PC-3 (cell line): ENCODE results near the gene IRF3. TPM values are rescaled to one million over a fixed set of nuclear protein-coding genes. Genes with fewer than 3 reads are reported as not detected.

Experiments used
- ATAC-seq: fragments of 200-7000 bp; cut with Tn5 transposase; 2 replicates; pipeline ENCODE4 v1.9.1; 2020; ENCODE audit warnings: mild to moderate bottlenecking, moderate library complexity
- BruUV-seq: library from RNA; stranded (reverse); fragments of 400-500 nt; replicated peaks from 2 replicates; lab custom pipeline; 2021; lab: Mats Ljungman, UMichigan
- CTCF ChIA-PET: fragments of 300-600 bp; sonication (Branson Sonifier 250); formaldehyde crosslinking; loops from one replicate; lab custom pipeline; 2022; ENCODE audit warnings: antibody characterized with exemption; lab: Charles Lee
- POLR2A ChIA-PET: fragments of 300-600 bp; sonication (Branson Sonifier 250); formaldehyde crosslinking; loops from one replicate; lab custom pipeline; 2022; ENCODE audit warnings: antibody characterized with exemption; ENCODE audit not compliant: unreplicated experiment; lab: Charles Lee
- DNase-seq: peaks from one replicate; pipeline ENCODE4 v3.0.0-alpha.2; 2015
- H2AFZ ChIP-seq: fragments of 300-600 bp; sonication (generic); 2 replicates; pipeline ENCODE4 v1.6.0; 2016; ENCODE audit warnings: antibody characterized with exemption, low read length
- H3F3A ChIP-seq: fragments of 300-600 bp; sonication (generic); one replicate; pipeline ENCODE4 v1.6.0; 2017; ENCODE audit warnings: antibody characterized with exemption, low read length, control low read depth, mild to moderate bottlenecking; ENCODE audit not compliant: unreplicated experiment
- H3K27ac ChIP-seq: fragments of 300-600 bp; sonication (generic); 2 replicates; pipeline ENCODE4 v1.5.1; 2016; ENCODE audit warnings: mild to moderate bottlenecking, low read length
- H3K27me3 ChIP-seq: fragments of 300-600 bp; sonication (generic); 2 replicates; pipeline ENCODE4 v1.6.1; 2016; ENCODE audit warnings: low read length, mixed read lengths
- H3K36me3 ChIP-seq: fragments of 300-600 bp; sonication (generic); 2 replicates; pipeline ENCODE4 v1.6.1; 2016; ENCODE audit warnings: low read depth, mixed run types, low read length, mixed read lengths
- H3K4me1 ChIP-seq: fragments of 300-600 bp; sonication (generic); 2 replicates; pipeline ENCODE4 v1.5.1; 2016; ENCODE audit warnings: low read length; ENCODE audit not compliant: insufficient read depth
- H3K4me2 ChIP-seq: fragments of 300-600 bp; sonication (generic); 2 replicates; pipeline ENCODE4 v1.6.0; 2016; ENCODE audit warnings: low read length
- H3K4me3 ChIP-seq: fragments of 300-600 bp; sonication (generic); 2 replicates; pipeline ENCODE4 v1.5.1; 2016; ENCODE audit warnings: mild to moderate bottlenecking, low read length, mixed read lengths
- H3K79me2 ChIP-seq: fragments of 300-600 bp; sonication (generic); 2 replicates; pipeline ENCODE4 v1.6.1; 2017; ENCODE audit warnings: low read length, mixed read lengths
- H3K9ac ChIP-seq: fragments of 300-600 bp; sonication (generic); 2 replicates; pipeline ENCODE4 v1.6.0; 2016; ENCODE audit warnings: mild to moderate bottlenecking, low read length
- H3K9me2 ChIP-seq: fragments of 300-600 bp; sonication (generic); replicated peaks from 2 replicates; pipeline ENCODE4 v1.6.1; 2016; ENCODE audit warnings: mixed run types, low read length, mixed read lengths
- H3K9me3 ChIP-seq: fragments of 300-600 bp; sonication (generic); 2 replicates; pipeline ENCODE4 v1.6.1; 2016; ENCODE audit warnings: low read length, mixed read lengths
- H4K20me1 ChIP-seq: fragments of 300-600 bp; sonication (generic); 2 replicates; pipeline ENCODE4 v1.6.1; 2016; ENCODE audit warnings: low read length, mixed read lengths
- EZH2 ChIP-seq: fragments of 300-600 bp; sonication (generic); IDR thresholded peaks from one replicate; pipeline ENCODE4 v1.6.1; 2017; ENCODE audit warnings: antibody characterized with exemption, mild to moderate bottlenecking, low read length; ENCODE audit not compliant: unreplicated experiment
- EZH2phosphoT487 ChIP-seq: fragments of 300-600 bp; sonication (generic); IDR thresholded peaks from 2 replicates; pipeline ENCODE4 v1.6.1; 2018; ENCODE audit warnings: mild to moderate bottlenecking, antibody characterized with exemption, low read length, borderline replicate concordance
- intact Hi-C: fragments of 100-400 bp; cut with micrococcal nuclease; formaldehyde crosslinking; loops from 2 replicates; pipeline ENCODE4 v1.9.0; 2023
- total RNA-seq: library from RNA; depleted of rRNA; stranded (reverse); fragments of >200 nt; gene quantifications from 2 replicates; pipeline ENCODE4 v1.2.3, GENCODE V29; 2014
- TF ChIP-seq, protein P1 (sequence below): fragments of 300-600 bp; sonication (generic); conservative IDR thresholded peaks from 2 replicates; pipeline ENCODE4 v1.5.1; 2017; ENCODE audit warnings: antibody characterized with exemption, low read depth, mild to moderate bottlenecking, low read length

IRF3 gene
- total RNA-seq, 1 experiment from 2014 or later: 236 TPM

DNA sequence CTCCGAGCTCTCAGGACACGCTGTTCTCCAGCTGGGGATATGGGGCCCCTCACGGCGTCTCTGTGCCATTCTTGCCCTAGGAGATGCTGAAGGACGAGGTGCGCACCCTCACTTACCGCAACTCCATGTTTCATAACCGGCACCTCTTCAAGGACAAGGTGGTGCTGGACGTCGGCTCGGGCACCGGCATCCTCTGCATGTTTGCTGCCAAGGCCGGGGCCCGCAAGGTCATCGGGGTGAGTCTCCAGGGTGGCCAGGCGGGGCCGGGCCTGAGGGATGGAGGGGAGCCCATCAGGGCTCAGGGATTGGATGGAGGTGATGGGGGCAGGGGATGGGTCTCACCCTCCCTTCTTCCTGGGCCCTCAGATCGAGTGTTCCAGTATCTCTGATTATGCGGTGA, 16.2 kb upstream of the IRF3 start:
- no peak for TF ChIP-seq EZH2phosphoT487
- TF ChIP-seq, protein P1, sequence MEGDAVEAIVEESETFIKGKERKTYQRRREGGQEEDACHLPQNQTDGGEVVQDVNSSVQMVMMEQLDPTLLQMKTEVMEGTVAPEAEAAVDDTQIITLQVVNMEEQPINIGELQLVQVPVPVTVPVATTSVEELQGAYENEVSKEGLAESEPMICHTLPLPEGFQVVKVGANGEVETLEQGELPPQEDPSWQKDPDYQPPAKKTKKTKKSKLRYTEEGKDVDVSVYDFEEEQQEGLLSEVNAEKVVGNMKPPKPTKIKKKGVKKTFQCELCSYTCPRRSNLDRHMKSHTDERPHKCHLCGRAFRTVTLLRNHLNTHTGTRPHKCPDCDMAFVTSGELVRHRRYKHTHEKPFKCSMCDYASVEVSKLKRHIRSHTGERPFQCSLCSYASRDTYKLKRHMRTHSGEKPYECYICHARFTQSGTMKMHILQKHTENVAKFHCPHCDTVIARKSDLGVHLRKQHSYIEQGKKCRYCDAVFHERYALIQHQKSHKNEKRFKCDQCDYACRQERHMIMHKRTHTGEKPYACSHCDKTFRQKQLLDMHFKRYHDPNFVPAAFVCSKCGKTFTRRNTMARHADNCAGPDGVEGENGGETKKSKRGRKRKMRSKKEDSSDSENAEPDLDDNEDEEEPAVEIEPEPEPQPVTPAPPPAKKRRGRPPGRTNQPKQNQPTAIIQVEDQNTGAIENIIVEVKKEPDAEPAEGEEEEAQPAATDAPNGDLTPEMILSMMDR: no peak
- no peak for TF ChIP-seq EZH2
- intact Hi-C loops: no loop called here

DNA sequence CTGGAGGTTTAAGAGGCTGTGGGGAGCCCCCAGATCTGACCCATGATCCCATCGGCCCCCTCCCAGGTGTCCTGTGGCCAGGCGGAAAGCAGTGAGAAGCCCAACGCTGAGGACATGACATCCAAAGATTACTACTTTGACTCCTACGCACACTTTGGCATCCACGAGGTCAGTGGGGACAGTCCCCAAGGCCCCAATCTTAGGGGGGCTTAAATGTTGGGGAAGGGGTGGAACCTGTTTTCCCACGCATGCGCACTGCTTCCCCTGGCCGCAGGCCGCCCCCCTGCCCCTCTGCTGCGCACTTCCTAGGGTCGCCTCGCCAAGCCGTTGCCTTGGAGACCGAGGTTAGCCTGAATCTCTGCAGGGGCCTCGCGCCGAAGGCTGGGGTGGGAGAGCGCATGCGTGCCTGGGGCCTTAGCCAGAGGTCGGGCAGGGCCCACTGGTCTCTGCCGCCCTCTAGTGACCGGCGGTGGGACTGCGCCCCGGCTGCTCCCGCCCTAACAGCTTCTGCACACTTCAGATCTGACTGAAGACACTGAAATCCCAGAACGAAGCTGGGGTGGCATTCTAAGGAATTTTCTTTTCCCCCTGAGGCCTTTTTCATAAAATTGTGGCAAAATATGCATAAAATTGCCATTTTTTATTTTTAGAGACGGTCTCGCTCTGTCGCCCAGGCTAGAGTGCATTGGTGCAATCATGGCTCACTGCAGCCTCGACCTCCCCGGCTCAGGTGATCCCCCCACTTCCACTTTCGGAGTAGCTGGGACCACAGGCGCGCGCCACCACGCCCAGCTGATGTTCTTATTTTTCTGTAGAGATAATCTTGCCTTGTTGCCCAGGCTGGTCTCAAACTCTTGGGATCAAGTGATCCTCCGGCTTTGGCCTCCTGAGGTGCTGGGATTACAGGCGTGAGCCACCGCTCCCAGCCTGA, 15.0 kb upstream of the IRF3 start:
- BruUV-seq: no TSS peak
- Histone ChIP-seq H2AFZ (no peak overlapping the region), H3K4me3 (no peak overlapping the region)

More for the DNA sequence above, 16.2 kb upstream of the IRF3 start:
- Histone ChIP-seq H3K9me2 (no peaks in the 10 kb centered on the region), H3K4me1 (peaks cover 17% of the 10 kb centered on the region), H4K20me1 (peaks cover 46% of the 10 kb centered on the region), H3K4me3 (no peak overlapping the region), H2AFZ (no peak overlapping the region), H3K27ac (no peak overlapping the region), H3K27me3 (no peaks in the 10 kb centered on the region), H3K4me2 (no peak overlapping the region), H3K79me2 (peaks cover 53% of the 10 kb centered on the region), H3K36me3 (peaks cover 56% of the 10 kb centered on the region), H3K9ac (no peak overlapping the region), H3K9me3 (no peaks in the 10 kb centered on the region), H3F3A (no peaks in the 10 kb centered on the region)
- no peak for DNase-seq
- POLR2A ChIA-PET: interaction anchor here (0.6 kb wide), 1 partner anchor 85 kb away, joined by 10 read pairs; the partner anchor contains the start of gene AP2A1
- CTCF ChIA-PET: no interaction called here
- no TSS peak for BruUV-seq
- ATAC-seq: no peak

More for the DNA sequence above, 15.0 kb upstream of the IRF3 start:
- CTCF ChIA-PET: interaction anchor here (0.5 to 0.6 kb wide), 2 partner anchors 42 to 134 kb away, joined by 5 to 6 read pairs; no protein-coding TSS in a partner anchor
- peak overlapping the region; percentile 99 for H3K4me2 ChIP-seq
- peaks cover 51% of the 10 kb centered on the region for H3K36me3 ChIP-seq
- H3K79me2 ChIP-seq: peaks cover 53% of the 10 kb centered on the region
- no peaks in the 10 kb centered on the region for H3K9me3 ChIP-seq
- POLR2A ChIA-PET: interaction anchor here (0.6 to 0.7 kb wide), 2 partner anchors 86 to 534 kb away, joined by 3 to 10 read pairs; partner anchors contain the start of gene AP2A1
- no peak for TF ChIP-seq EZH2phosphoT487
- TF ChIP-seq, protein P1: peak; percentile 97
- peaks cover 20% of the 10 kb centered on the region for H3K4me1 ChIP-seq
- no peaks in the 10 kb centered on the region for H3K9me2 ChIP-seq
- H3K27ac ChIP-seq: no peak overlapping the region
- H3F3A ChIP-seq: no peaks in the 10 kb centered on the region
- H3K27me3 ChIP-seq: no peaks in the 10 kb centered on the region
- intact Hi-C loops: no loop called here
- peak; percentile 93 for DNase-seq
- no peak overlapping the region for H3K9ac ChIP-seq
- H4K20me1 ChIP-seq: peaks cover 45% of the 10 kb centered on the region
- ATAC-seq: peak; percentile 2; the same call in 1 of the 2 replicates
